GM12864 (cell line): ENCODE data around the gene COL25A1.

Experiments used
- DNase-seq: peaks from one replicate; pipeline ENCODE4 v3.0.0-alpha.2; 2011; ENCODE audit warnings: low read depth
- H3K4me3 ChIP-seq: 2 replicates; pipeline ENCODE4 v1.5.1; 2011; ENCODE audit warnings: mild to moderate bottlenecking, low read depth, low read length, control low read depth
- TF ChIP-seq, protein P1 (sequence below): IDR thresholded peaks from 2 replicates; pipeline ENCODE4 v1.5.1; 2011; ENCODE audit warnings: low read depth, mild to moderate bottlenecking, moderate library complexity, low read length, control low read depth, inconsistent platforms; ENCODE audit errors: missing control alignments

COL25A1 gene

DNA sequence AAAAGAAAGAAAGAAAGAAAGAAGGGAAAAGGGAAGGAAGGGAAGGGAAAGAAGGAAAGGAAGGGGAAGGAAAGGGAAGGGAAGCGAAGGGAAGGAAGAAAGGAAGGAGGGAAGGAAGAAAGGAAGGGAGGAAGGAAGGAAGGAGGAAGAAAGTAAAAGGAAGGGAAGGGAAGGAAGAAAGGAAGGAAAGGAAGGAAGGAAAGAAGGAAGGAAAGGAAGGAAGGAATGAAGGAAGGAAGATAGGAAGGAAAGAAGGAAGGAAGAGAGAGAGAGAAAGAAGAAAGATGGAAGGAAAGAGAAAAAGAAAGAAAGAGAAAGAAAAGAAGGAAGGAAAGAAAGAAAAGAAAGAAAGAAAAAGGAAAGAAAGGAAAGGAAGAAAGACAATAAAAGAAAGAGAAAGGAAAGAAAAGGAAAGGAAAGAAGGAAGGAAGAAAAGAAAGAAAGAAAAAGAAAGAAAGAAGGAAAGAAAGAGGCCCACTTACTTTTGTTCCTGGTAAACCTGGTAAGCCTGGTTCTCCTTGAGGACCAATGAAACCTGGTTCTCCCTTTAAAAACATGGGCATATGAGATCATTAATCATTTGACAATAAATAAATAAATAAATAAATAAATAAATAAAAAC, 433.7 kb downstream of the COL25A1 start:
- H3K4me3 ChIP-seq = no peak overlapping the region
- DNase-seq = no peak
- TF ChIP-seq, protein P1, sequence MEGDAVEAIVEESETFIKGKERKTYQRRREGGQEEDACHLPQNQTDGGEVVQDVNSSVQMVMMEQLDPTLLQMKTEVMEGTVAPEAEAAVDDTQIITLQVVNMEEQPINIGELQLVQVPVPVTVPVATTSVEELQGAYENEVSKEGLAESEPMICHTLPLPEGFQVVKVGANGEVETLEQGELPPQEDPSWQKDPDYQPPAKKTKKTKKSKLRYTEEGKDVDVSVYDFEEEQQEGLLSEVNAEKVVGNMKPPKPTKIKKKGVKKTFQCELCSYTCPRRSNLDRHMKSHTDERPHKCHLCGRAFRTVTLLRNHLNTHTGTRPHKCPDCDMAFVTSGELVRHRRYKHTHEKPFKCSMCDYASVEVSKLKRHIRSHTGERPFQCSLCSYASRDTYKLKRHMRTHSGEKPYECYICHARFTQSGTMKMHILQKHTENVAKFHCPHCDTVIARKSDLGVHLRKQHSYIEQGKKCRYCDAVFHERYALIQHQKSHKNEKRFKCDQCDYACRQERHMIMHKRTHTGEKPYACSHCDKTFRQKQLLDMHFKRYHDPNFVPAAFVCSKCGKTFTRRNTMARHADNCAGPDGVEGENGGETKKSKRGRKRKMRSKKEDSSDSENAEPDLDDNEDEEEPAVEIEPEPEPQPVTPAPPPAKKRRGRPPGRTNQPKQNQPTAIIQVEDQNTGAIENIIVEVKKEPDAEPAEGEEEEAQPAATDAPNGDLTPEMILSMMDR = no peak

- no peak overlapping the region for H3K4me3 ChIP-seq
- DNase-seq = no peak
- TF ChIP-seq, protein P1 = no peak
Measured at GRCh38 chr4:108867476-108867875, 435.0 kb downstream of the COL25A1 start.

DNA sequence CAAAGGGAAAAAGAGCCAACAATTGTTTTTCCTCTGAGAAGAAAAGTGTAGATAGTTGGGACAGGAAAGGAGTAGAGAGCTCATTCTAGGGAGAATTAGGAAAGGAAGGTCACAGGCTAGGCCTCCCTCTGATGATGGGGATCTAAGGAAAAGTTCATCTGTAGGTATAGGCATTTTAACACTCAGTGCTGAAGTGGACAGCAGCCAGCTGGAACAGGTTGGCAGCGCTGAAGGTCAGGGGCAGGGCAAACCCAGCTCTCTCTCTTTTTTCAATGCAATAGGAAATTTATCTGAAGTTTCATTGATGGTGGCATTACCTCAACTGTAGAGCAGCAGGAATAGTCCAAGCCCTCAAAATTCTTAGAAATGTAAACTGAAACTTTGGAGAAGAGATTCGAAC, 441.1 kb downstream of the COL25A1 start:
- TF ChIP-seq, protein P1 = no peak
- no peak overlapping the region for H3K4me3 ChIP-seq
- DNase-seq = no peak

DNA sequence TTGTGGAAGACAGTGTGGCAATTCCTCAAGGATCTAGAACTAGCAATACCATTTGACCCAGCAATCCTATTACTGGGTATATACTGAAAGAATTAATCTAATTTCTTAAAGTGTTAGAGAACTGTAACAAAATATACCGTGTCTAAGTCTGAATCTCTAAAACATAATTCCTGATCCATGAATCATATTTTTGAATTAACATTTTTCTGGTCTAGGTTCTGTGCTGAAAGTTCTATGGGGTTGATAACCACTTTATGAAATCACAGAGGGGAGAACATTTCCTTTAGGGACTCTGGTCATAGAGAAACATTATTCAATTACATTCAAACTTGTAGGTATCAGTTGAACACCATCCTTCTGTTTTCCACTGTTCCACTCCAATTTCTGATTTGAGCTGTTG, 447.7 kb downstream of the COL25A1 start:
- H3K4me3 ChIP-seq = no peak overlapping the region
- no peak for DNase-seq
- TF ChIP-seq, protein P1 = no peak

- no peak for DNase-seq
- H3K4me3 ChIP-seq = no peak overlapping the region
- TF ChIP-seq, protein P1 = no peak
Measured at GRCh38 chr4:108852691-108853090, 449.8 kb downstream of the COL25A1 start.

GRCh38 chr4:108851366-108851765, 451.1 kb downstream of the COL25A1 start:
- no peak for DNase-seq
- no peak overlapping the region for H3K4me3 ChIP-seq
- TF ChIP-seq, protein P1 = no peak

DNA sequence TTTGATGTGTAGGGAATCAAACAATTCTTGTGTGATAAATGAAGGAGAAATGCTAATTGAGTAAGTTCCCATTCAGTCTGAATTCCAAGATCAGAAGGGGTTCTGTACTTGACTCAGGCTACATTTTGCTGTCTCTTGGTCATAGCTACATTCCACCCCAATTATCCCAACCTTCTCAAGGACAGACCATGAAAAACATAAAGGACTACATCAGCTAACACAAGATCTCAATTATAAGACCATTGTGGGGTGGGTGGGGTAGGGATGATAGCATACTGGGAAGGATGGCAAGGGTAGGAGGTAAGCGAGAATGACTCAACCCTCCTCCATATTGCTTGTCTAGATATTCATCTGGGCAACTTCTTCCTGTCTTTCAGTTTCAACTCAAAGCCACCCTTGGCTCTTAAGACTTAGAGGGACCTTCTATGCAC, 452.2 kb downstream of the COL25A1 start:
- no peak for DNase-seq
- TF ChIP-seq, protein P1 = no peak
- H3K4me3 ChIP-seq = no peak overlapping the region
